HEK293 (cell line): ENCODE data around the gene FBLN2.

Experiments
- GLIS2 ChIP-seq: fragments of 450-650 bp; formaldehyde crosslinking; IDR thresholded peaks from 2 replicates; pipeline ENCODE4 v1.5.1; 2016; ENCODE audit warnings: missing biosample characterization, missing genetic modification characterization
- KLF9 ChIP-seq: fragments of 450-650 bp; formaldehyde crosslinking; IDR thresholded peaks from 2 replicates; pipeline ENCODE4 v1.5.1; 2016; ENCODE audit warnings: missing biosample characterization, missing genetic modification characterization, low read depth
- PATZ1 ChIP-seq: fragments of 450-650 bp; formaldehyde crosslinking; IDR thresholded peaks from 2 replicates; pipeline ENCODE4 v1.5.1; 2016; ENCODE audit warnings: missing biosample characterization, missing genetic modification characterization
- ZBTB17 ChIP-seq: fragments of 450-650 bp; formaldehyde crosslinking; IDR thresholded peaks from 2 replicates; pipeline ENCODE4 v1.5.1; 2016; ENCODE audit warnings: missing biosample characterization, missing genetic modification characterization
- ZBTB21 ChIP-seq: fragments of 450-650 bp; formaldehyde crosslinking; IDR thresholded peaks from 2 replicates; pipeline ENCODE4 v1.5.1; 2017; ENCODE audit warnings: missing biosample characterization, missing genetic modification characterization
- ZBTB49 ChIP-seq: fragments of 450-650 bp; formaldehyde crosslinking; IDR thresholded peaks from 2 replicates; pipeline ENCODE4 v1.5.1; 2016; ENCODE audit warnings: missing biosample characterization, missing genetic modification characterization, low read depth
- ZNF132 ChIP-seq: fragments of 450-650 bp; formaldehyde crosslinking; IDR thresholded peaks from 2 replicates; pipeline ENCODE4 v1.5.1; 2017; ENCODE audit warnings: missing biosample characterization, missing genetic modification characterization, borderline replicate concordance
- ZNF302 ChIP-seq: fragments of 450-650 bp; formaldehyde crosslinking; IDR thresholded peaks from 2 replicates; pipeline ENCODE4 v1.5.1; 2016; ENCODE audit warnings: missing biosample characterization, missing genetic modification characterization, low read depth
- ZNF426 ChIP-seq: fragments of 450-650 bp; formaldehyde crosslinking; IDR thresholded peaks from 2 replicates; pipeline ENCODE4 v1.5.1; 2017; ENCODE audit warnings: missing biosample characterization, missing genetic modification characterization, mild to moderate bottlenecking, inconsistent platforms, moderate library complexity
- TF ChIP-seq, protein P1 (sequence below): fragments of 450-650 bp; formaldehyde crosslinking; IDR thresholded peaks from 2 replicates; pipeline ENCODE4 v1.5.1; 2016; ENCODE audit warnings: missing biosample characterization, missing genetic modification characterization
- TF ChIP-seq, protein P2 (sequence below): fragments of 450-650 bp; formaldehyde crosslinking; IDR thresholded peaks from 2 replicates; pipeline ENCODE4 v1.5.1; 2016; ENCODE audit warnings: missing biosample characterization, missing genetic modification characterization
- TF ChIP-seq, protein P3 (sequence below): fragments of 450-650 bp; formaldehyde crosslinking; IDR thresholded peaks from 2 replicates; pipeline ENCODE4 v1.5.1; 2016; ENCODE audit warnings: missing biosample characterization, missing genetic modification characterization, low read depth

GRCh38 chr3:13628432-13628831, 79.5 kb downstream of the FBLN2 start:
- TF ChIP-seq GLIS2 (tag by site-specific recombination) (no peak), ZNF426 (tag by site-specific recombination) (no peak), ZBTB49 (tag by site-specific recombination) (no peak), ZNF302 (no peak), ZBTB17 (tag by site-specific recombination) (no peak), ZBTB21 (no peak), KLF9 (tag by site-specific recombination) (no peak), PATZ1 (no peak), ZNF132 (tag by site-specific recombination) (no peak)
- TF ChIP-seq, protein P1, sequence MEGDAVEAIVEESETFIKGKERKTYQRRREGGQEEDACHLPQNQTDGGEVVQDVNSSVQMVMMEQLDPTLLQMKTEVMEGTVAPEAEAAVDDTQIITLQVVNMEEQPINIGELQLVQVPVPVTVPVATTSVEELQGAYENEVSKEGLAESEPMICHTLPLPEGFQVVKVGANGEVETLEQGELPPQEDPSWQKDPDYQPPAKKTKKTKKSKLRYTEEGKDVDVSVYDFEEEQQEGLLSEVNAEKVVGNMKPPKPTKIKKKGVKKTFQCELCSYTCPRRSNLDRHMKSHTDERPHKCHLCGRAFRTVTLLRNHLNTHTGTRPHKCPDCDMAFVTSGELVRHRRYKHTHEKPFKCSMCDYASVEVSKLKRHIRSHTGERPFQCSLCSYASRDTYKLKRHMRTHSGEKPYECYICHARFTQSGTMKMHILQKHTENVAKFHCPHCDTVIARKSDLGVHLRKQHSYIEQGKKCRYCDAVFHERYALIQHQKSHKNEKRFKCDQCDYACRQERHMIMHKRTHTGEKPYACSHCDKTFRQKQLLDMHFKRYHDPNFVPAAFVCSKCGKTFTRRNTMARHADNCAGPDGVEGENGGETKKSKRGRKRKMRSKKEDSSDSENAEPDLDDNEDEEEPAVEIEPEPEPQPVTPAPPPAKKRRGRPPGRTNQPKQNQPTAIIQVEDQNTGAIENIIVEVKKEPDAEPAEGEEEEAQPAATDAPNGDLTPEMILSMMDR (tag by site-specific recombination), result no peak
- TF ChIP-seq, protein P2, sequence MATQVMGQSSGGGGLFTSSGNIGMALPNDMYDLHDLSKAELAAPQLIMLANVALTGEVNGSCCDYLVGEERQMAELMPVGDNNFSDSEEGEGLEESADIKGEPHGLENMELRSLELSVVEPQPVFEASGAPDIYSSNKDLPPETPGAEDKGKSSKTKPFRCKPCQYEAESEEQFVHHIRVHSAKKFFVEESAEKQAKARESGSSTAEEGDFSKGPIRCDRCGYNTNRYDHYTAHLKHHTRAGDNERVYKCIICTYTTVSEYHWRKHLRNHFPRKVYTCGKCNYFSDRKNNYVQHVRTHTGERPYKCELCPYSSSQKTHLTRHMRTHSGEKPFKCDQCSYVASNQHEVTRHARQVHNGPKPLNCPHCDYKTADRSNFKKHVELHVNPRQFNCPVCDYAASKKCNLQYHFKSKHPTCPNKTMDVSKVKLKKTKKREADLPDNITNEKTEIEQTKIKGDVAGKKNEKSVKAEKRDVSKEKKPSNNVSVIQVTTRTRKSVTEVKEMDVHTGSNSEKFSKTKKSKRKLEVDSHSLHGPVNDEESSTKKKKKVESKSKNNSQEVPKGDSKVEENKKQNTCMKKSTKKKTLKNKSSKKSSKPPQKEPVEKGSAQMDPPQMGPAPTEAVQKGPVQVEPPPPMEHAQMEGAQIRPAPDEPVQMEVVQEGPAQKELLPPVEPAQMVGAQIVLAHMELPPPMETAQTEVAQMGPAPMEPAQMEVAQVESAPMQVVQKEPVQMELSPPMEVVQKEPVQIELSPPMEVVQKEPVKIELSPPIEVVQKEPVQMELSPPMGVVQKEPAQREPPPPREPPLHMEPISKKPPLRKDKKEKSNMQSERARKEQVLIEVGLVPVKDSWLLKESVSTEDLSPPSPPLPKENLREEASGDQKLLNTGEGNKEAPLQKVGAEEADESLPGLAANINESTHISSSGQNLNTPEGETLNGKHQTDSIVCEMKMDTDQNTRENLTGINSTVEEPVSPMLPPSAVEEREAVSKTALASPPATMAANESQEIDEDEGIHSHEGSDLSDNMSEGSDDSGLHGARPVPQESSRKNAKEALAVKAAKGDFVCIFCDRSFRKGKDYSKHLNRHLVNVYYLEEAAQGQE (tag by site-specific recombination), result no peak
- TF ChIP-seq, protein P3, sequence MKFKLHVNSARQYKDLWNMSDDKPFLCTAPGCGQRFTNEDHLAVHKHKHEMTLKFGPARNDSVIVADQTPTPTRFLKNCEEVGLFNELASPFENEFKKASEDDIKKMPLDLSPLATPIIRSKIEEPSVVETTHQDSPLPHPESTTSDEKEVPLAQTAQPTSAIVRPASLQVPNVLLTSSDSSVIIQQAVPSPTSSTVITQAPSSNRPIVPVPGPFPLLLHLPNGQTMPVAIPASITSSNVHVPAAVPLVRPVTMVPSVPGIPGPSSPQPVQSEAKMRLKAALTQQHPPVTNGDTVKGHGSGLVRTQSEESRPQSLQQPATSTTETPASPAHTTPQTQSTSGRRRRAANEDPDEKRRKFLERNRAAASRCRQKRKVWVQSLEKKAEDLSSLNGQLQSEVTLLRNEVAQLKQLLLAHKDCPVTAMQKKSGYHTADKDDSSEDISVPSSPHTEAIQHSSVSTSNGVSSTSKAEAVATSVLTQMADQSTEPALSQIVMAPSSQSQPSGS (tag by site-specific recombination), result no peak
